ENCODE data around the gene LEKR1. TPM values are rescaled to one million over a fixed set of nuclear protein-coding genes. Genes with fewer than 3 reads are reported as not detected.

The LEKR1 gene
- total RNA-seq, 4 donors from 2014 or later = 1.7 TPM; not detected in 3

GRCh38 chr3:156806698-156807097 is 19.5 kb upstream of the LEKR1 start:
- no peak for TF ChIP-seq CTCF (IDR thresholded peaks at IDR 0.05)
- DNase-seq (ENCODE audit: low spot score) = no peak
- no peak for ATAC-seq (ENCODE audit: low FRiP score)

DNA sequence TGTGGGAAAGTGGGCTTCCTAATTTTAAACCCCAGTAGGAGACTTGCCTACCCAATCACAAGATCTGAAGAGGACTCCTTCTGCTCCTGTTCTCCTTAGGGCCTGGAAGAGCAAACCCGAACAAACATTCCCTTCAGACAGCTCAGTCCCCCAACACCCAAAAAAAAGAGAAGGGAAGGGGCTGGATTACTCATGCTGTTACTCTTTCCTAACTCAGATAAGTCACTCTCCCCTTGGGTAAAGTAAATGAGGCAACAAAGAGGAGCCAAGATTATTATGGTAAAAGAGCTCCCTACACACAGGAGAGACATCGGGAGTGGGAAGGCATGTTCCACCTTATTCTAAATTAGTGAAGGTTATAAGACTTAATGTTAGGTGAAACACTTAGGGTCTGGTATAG is 18.1 kb upstream of the LEKR1 start:
- TF ChIP-seq CTCF (IDR thresholded peaks at IDR 0.05) = no peak
- ATAC-seq (ENCODE audit: low FRiP score) = no peak
- DNase-seq (ENCODE audit: low spot score) = no peak

DNA sequence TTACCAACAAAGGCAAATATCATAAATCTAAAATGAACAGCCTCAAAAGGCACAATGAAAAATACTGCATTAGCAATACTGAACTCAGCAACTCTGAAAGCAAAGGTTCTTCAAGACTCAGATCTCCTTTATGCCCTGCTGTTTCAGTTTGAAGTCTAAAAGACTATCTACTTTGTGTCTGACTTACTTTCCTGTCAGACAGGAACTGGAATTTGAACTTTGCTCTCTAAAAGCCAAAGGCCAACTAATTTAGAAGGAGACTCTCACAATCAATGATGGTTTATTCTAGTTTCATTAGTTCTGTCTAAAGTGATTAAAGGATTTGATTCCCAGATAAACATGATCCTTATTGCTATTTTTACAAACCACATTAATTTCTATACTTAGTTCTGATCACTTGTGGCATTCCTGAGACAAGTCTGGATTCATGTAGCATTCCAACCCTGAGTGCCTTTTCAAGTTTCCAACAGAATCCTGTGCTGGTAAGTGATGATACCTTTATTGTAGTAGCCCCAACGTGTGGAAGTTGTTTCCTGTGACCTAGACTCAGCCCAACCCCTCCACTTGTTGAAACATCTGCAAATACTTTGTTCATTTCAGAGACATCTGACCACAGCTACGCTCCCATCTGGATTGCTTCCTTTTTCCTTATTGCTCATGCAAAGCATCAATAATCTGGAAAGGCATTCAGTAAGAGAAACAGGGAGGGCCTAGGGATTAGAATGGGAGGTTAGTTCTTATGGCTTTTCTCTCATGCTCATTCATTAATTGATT is 14.9 kb upstream of the LEKR1 start:
- DNase-seq (ENCODE audit: low spot score) (no peak), ATAC-seq (ENCODE audit: low FRiP score) (no peak)
- TF ChIP-seq CTCF (IDR thresholded peaks at IDR 0.05) = no peak

DNA sequence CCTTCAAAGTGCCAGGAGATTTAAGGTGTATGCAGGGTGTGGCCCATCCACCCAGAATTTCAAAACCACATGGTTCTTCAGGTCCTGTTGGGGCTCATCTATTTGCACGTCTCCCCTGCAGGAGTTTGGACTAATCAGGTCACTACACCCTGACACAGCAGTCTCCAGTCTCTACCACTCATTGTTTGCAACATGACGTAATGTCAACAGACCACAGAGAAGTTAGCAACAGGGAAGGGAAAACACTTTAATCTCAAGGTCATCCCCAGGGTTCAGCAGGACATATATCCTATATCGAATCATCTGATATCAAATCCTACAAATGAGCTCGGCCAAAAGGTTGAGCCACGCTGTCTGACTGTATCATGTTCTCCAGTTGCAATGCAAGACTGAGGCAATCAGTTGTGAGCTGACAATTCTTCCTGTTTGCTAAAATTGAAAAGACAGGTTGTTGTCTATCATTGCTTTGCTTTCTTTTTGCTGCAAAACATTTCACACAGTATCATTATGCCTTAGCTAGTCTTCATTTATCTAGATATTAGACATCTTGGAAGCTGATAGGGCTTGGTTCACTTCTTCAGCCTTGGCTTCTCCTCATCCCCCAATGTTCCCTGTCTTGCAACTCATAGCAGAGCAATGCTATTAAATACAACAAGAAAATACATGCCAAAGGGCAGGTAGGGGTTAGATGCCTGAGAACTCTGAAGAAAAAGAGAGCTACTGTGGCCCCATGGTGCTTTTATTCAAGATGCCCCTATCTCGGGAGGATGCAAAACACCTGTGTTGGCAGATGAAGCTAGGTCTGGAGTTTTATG is 13.4 kb upstream of the LEKR1 start:
- ATAC-seq (ENCODE audit: low FRiP score) (no peak), DNase-seq (ENCODE audit: low spot score) (no peak)
- no peak for TF ChIP-seq CTCF (IDR thresholded peaks at IDR 0.05)

- TF ChIP-seq CTCF (IDR thresholded peaks at IDR 0.05) = no peak
- no peak for ATAC-seq (ENCODE audit: low FRiP score)
- no peak for DNase-seq (ENCODE audit: low spot score)
These were observed 11.9 kb upstream of the LEKR1 start for GRCh38 chr3:156814295-156814694.

- DNase-seq (ENCODE audit: low spot score) = no peak
- ATAC-seq (ENCODE audit: low FRiP score) = peak; percentile 73
- TF ChIP-seq CTCF (IDR thresholded peaks at IDR 0.05) = no peak
These were observed 9.9 kb upstream of the LEKR1 start for GRCh38 chr3:156816091-156816793.
